GM12878 (cell line): ENCODE data around the gene B4GALNT2. TPM values are rescaled to one million over a fixed set of nuclear protein-coding genes. Genes with fewer than 3 reads are reported as not detected.

Source experiments
- ATAC-seq: fragments of 200-7000 bp; cut with Tn5 transposase; 3 replicates; pipeline ENCODE4 v1.9.1; 2020; ENCODE audit warnings: mild to moderate bottlenecking, moderate library complexity
- BruUV-seq: library from RNA; stranded (reverse); fragments of 400-500 nt; replicated peaks from 2 replicates; lab custom pipeline; 2021; lab: Mats Ljungman, UMichigan
- CTCF ChIA-PET: fragments of 300-600 bp; sonication (Branson Sonifier 250); formaldehyde crosslinking; extraction: SDS; loops from one replicate; lab custom pipeline; 2021; ENCODE audit warnings: inconsistent platforms; lab: Yijun Ruan, JAX
- POLR2A ChIA-PET: fragments of 350-600 bp; formaldehyde crosslinking; extraction: SDS; loops from one replicate; lab custom pipeline; 2021; ENCODE audit warnings: inconsistent platforms; lab: Charles Lee
- RAD21 ChIA-PET: fragments of 300-600 bp; sonication (Branson Sonifier 250); formaldehyde crosslinking; loops from one replicate; lab custom pipeline; 2023; ENCODE audit warnings: antibody characterized with exemption; ENCODE audit not compliant: unreplicated experiment; lab: Charles Lee
- SMC1A ChIA-PET: fragments of 300-600 bp; sonication (Branson Sonifier 250); formaldehyde crosslinking; loops from one replicate; lab custom pipeline; 2023; ENCODE audit not compliant: unreplicated experiment, uncharacterized antibody; lab: Charles Lee
- DNase-seq: peaks from one replicate; pipeline ENCODE4 v3.0.0-alpha.2; 2011; ENCODE audit warnings: low read depth, low spot score
- FAIRE-seq: peaks from 3 replicates; lab custom pipeline; 2011; peaks lifted over from hg19 to GRCh38; lab: Jason Lieb, UNC
- H2AFZ ChIP-seq: 2 replicates; pipeline ENCODE4 v1.6.0; 2011; ENCODE audit warnings: low read depth, low read length, control low read depth; ENCODE audit not compliant: control insufficient read depth
- H3K27ac ChIP-seq: 2 replicates; pipeline ENCODE4 v1.5.1; 2011; ENCODE audit warnings: control low read depth; ENCODE audit not compliant: control insufficient read depth, insufficient read depth
- H3K27me3 ChIP-seq, 2 experiments: replicated peaks in 1 of 2; 2 replicates each; pipeline versions ENCODE4 v1.6.0 to v1.6.1; 2011; ENCODE audit warnings: low read length in 1 of 2; ENCODE audit not compliant: control insufficient read depth in 2 of 2, insufficient read depth in 2 of 2
- H3K36me3 ChIP-seq, 2 experiments: 2 replicates each; pipeline ENCODE4 v1.5.1; 2011; ENCODE audit warnings: low read length in 1 of 2; ENCODE audit not compliant: control insufficient read depth in 2 of 2, insufficient read depth in 2 of 2
- H3K4me1 ChIP-seq: 2 replicates; pipeline ENCODE4 v1.6.1; 2011; ENCODE audit warnings: mild to moderate bottlenecking, low read length, moderate library complexity, mixed read lengths; ENCODE audit not compliant: control insufficient read depth, insufficient read depth
- H3K4me2 ChIP-seq: 2 replicates; pipeline ENCODE4 v1.6.0; 2011; ENCODE audit warnings: control low read depth; ENCODE audit not compliant: control insufficient read depth, insufficient read depth
- H3K4me3 ChIP-seq: fragments of 200-600 bp; sonication (generic); 2 replicates; pipeline ENCODE4 v1.5.1; 2016
- H3K79me2 ChIP-seq: 2 replicates; pipeline ENCODE4 v1.6.0; 2011; ENCODE audit warnings: low read length; ENCODE audit not compliant: control insufficient read depth, insufficient read depth
- H3K9ac ChIP-seq: 2 replicates; pipeline ENCODE4 v1.8.0; 2011; ENCODE audit warnings: low read length, control low read depth, mixed read lengths; ENCODE audit not compliant: control insufficient read depth, insufficient read depth
- H3K9me3 ChIP-seq: replicated peaks from 3 replicates; pipeline ENCODE4 v1.5.1; 2011; ENCODE audit warnings: mild to moderate bottlenecking, low read length; ENCODE audit not compliant: control insufficient read depth, insufficient read depth
- H4K20me1 ChIP-seq: 2 replicates; pipeline ENCODE4 v1.6.0; 2011; ENCODE audit not compliant: control insufficient read depth, insufficient read depth
- CREB1 ChIP-seq: IDR thresholded peaks from 2 replicates; pipeline ENCODE4 v1.6.1; 2012; ENCODE audit warnings: low read depth, mild to moderate bottlenecking, inconsistent platforms
- E2F4 ChIP-seq: IDR thresholded peaks from 2 replicates; pipeline ENCODE4 v1.6.1; 2012; ENCODE audit warnings: low read depth, low read length, improper control_type of control experiment
- EGR1 ChIP-seq, 2 experiments: IDR thresholded peaks; 1 replicate in 1 of 2; 2 replicates in 1 of 2; pipeline ENCODE4 v1.6.1; 2011 to 2012; ENCODE audit warnings: low read depth in 2 of 2, low read length in 2 of 2, borderline replicate concordance in 1 of 2, mild to moderate bottlenecking in 1 of 2, moderate library complexity in 1 of 2
- ETV6 ChIP-seq, 2 experiments: fragments of 450-650 bp in 1 of 2; IDR thresholded peaks in 1 of 2; conservative IDR thresholded peaks in 1 of 2; 2 replicates each; pipeline ENCODE4 v1.6.1; 2014; ENCODE audit warnings: antibody characterized with exemption in 1 of 2, borderline replicate concordance in 1 of 2, low read depth in 1 of 2, mild to moderate bottlenecking in 1 of 2, moderate library complexity in 1 of 2
- GATAD2B ChIP-seq: fragments of 450-650 bp; conservative IDR thresholded peaks from 2 replicates; pipeline ENCODE4 v1.6.1; 2017; ENCODE audit warnings: low read depth, mild to moderate bottlenecking, moderate library complexity
- HSF1 ChIP-seq: fragments of 150-350 bp; IDR thresholded peaks from 2 replicates; pipeline ENCODE4 v1.6.1; 2014; ENCODE audit warnings: mild to moderate bottlenecking, low read depth, low read length
- MAX ChIP-seq: IDR thresholded peaks from 2 replicates; pipeline ENCODE4 v1.6.1; 2012; ENCODE audit warnings: low read depth, low read length, improper control_type of control experiment
- MYB ChIP-seq: fragments of 150-350 bp; IDR thresholded peaks from 2 replicates; pipeline ENCODE4 v1.6.1; 2014; ENCODE audit warnings: mild to moderate bottlenecking, low read depth, low read length, borderline replicate concordance
- NR2C1 ChIP-seq: fragments of 450-650 bp; IDR thresholded peaks from 2 replicates; pipeline ENCODE4 v1.6.1; 2017; ENCODE audit warnings: antibody characterized with exemption, mild to moderate bottlenecking, moderate library complexity
- NRF1 ChIP-seq: conservative IDR thresholded peaks from 2 replicates; pipeline ENCODE4 v1.6.1; 2011; ENCODE audit warnings: mild to moderate bottlenecking, low read depth, low read length, improper control_type of control experiment
- PAX5 ChIP-seq: IDR thresholded peaks from 2 replicates; pipeline ENCODE4 v1.6.1; 2011; ENCODE audit warnings: low read depth, low read length, borderline replicate concordance
- POLR2AphosphoS2 ChIP-seq: IDR thresholded peaks from 2 replicates; pipeline ENCODE4 v1.6.1; 2011; ENCODE audit warnings: low read depth, mild to moderate bottlenecking, low read length, improper control_type of control experiment, moderate library complexity
- RELA ChIP-seq: fragments of 450-650 bp; IDR thresholded peaks from 2 replicates; pipeline ENCODE4 v1.8.0; 2014; ENCODE audit warnings: borderline replicate concordance; ENCODE audit not compliant: partially characterized antibody
- SIX5 ChIP-seq: IDR thresholded peaks from 2 replicates; pipeline ENCODE4 v1.6.1; 2011; ENCODE audit warnings: mild to moderate bottlenecking, low read depth, low read length, moderate library complexity; ENCODE audit not compliant: severe bottlenecking
- SREBF2 ChIP-seq: IDR thresholded peaks from 2 replicates; pipeline ENCODE4 v1.6.1; 2012; ENCODE audit warnings: mild to moderate bottlenecking, low read length
- TAF1 ChIP-seq: IDR thresholded peaks from 2 replicates; pipeline ENCODE4 v1.6.1; 2011; ENCODE audit warnings: mild to moderate bottlenecking, low read depth, low read length, borderline replicate concordance
- YBX1 ChIP-seq: fragments of 450-650 bp; IDR thresholded peaks from 2 replicates; pipeline ENCODE4 v1.6.1; 2016; ENCODE audit warnings: antibody characterized with exemption
- ZBED1 ChIP-seq: IDR thresholded peaks from 2 replicates; pipeline ENCODE4 v1.6.1; 2016; ENCODE audit warnings: borderline replicate concordance
- ZNF207 ChIP-seq: fragments of 450-650 bp; IDR thresholded peaks from 2 replicates; pipeline ENCODE4 v1.6.1; 2014; ENCODE audit warnings: antibody characterized with exemption, mild to moderate bottlenecking, borderline replicate concordance
- ZZZ3 ChIP-seq: IDR thresholded peaks from 2 replicates; pipeline ENCODE4 v1.6.1; 2011; ENCODE audit warnings: low read depth; ENCODE audit not compliant: control insufficient read depth, insufficient read length
- WGBS: methylation state at CpG from one replicate; pipeline ENCODE4 v1.1.6; 2016; ENCODE audit warnings: low lambda C conversion rate; ENCODE audit not compliant: insufficient replicate concordance, insufficient coverage; ENCODE audit errors: missing lambda C conversion rate; 5-methylcytosine and 5-hydroxymethylcytosine counted together
- in situ Hi-C: fragments of 300-500 bp; cut with MboI; formaldehyde crosslinking; loops from 9 replicates; pipeline ENCODE4 v1.14.3; 2018; ENCODE audit warnings: mixed read lengths
- intact Hi-C: fragments of 100-400 bp; cut with micrococcal nuclease; formaldehyde crosslinking; loops from one replicate; pipeline ENCODE4 v1.14.2; 2022; ENCODE audit not compliant: unreplicated experiment
- polyA plus RNA-seq, 11 experiments: library from polyadenylated mRNA; depleted of rRNA in 4 of 11; unstranded in 6 of 11; stranded (reverse) in 5 of 11; fragments of >200 nt; fragmentation: Nextera tagmentation in 4 of 11; fragmentation: Illumina TruSeq in 1 of 11; extraction: Ambion mirVana in 4 of 11; extraction: Trizol in 1 of 11; gene quantifications; 1 replicate in 1 of 11; 2 replicates in 10 of 11; pipeline versions ENCODE4 v1.2.1 to v1.2.3, GENCODE V29; 2011 to 2016; ENCODE audit warnings: inconsistent platforms in 2 of 11, missing spikeins in 2 of 11, low read depth in 1 of 11
- total RNA-seq, 4 experiments: library from RNA; depleted of rRNA in 3 of 4; stranded (reverse); fragments of >200 nt in 3 of 4; fragmentation: Illumina TruSeq in 1 of 4; extraction: Trizol in 1 of 4; gene quantifications; 2 replicates each; pipeline versions ENCODE4 v1.2.1 to v1.2.3, GENCODE V29; 2013 to 2021

The B4GALNT2 gene
- total and polyA plus RNA-seq, 10 of the 15 experiments (the other 5 are each of a cell fraction or from before 2014, with no cell fraction given) = not detected

- H3K27ac ChIP-seq = peak overlapping the region; percentile 98
- peaks cover 28% of the 10 kb centered on the region for H3K4me1 ChIP-seq
- peak overlapping the region; percentile 97 for H3K9ac ChIP-seq
- no peaks in the 10 kb centered on the region for H3K27me3 ChIP-seq
- WGBS = under 1% methylated on average over 53 of the region's 53 CpGs
- FAIRE-seq = no peak
- H3K4me2 ChIP-seq = peak overlapping the region; percentile 91
- ChIA-PET SMC1A (interaction anchor here (1.1 to 12.1 kb wide), 8 partner anchors 11 to 299 kb away, joined by 4 to 354 read pairs (median 10); partner anchors contain the start of genes ABI3 and GNGT2), RAD21 (interaction anchor here (0.5 to 12.9 kb wide), 8 partner anchors 11 to 555 kb away, joined by 3 to 355 read pairs (median 4); partner anchors contain the start of genes ABI3 and GNGT2), CTCF (interaction anchor here (0.6 to 7.7 kb wide), 8 partner anchors 11 to 902 kb away, joined by 3 to 127 read pairs (median 8); partner anchors contain the start of gene PHOSPHO1), POLR2A (interaction anchor here (0.5 to 16.8 kb wide), 6 partner anchors 9 to 153 kb away, joined by 3 to 537 read pairs (median 4); partner anchors contain the start of genes ABI3, GNGT2 and PHOSPHO1)
- H4K20me1 ChIP-seq = no peaks in the 10 kb centered on the region
- intact Hi-C loops (loop anchor here (1.0 to 10.0 kb wide), 2 partner anchors 26 to 297 kb away; partner anchors contain the start of gene ATP5MC1), in situ Hi-C loops (no loop called here)
- no TSS peak for BruUV-seq
- DNase-seq = peak; percentile 77
- H3K4me3 ChIP-seq = peak overlapping the region; percentile 85
- H3K9me3 ChIP-seq = no peaks in the 10 kb centered on the region
- H2AFZ ChIP-seq = peak overlapping the region; percentile 92
- ATAC-seq = peak; percentile 63
- no peaks in the 10 kb centered on the region for H3K36me3 ChIP-seq
- no peaks in the 10 kb centered on the region for H3K79me2 ChIP-seq
- TF ChIP-seq SIX5 = no peak
- peak; percentile 57 for TF ChIP-seq CREB1
- peak; percentile 67 for TF ChIP-seq ZBED1
- no peak for TF ChIP-seq HSF1
- TF ChIP-seq SREBF2 = peak; percentile 98
- TF ChIP-seq NRF1 = no peak
- 0 out of 3 replicates have a peak, but pooled peaks of 1 of the 2 experiments have one; percentile 7 for TF ChIP-seq EGR1 (IDR thresholded peaks at IDR 0.05; ENCODE audit: borderline replicate concordance in 1 of 2, low read depth in 2 of 2, low read length in 2 of 2)
- TF ChIP-seq POLR2AphosphoS2 = peak; percentile 48; the same call in 1 of the 2 replicates
- peak; percentile 74 for TF ChIP-seq MYB
- peak; percentile 71 for TF ChIP-seq TAF1
- peak; percentile 84 for TF ChIP-seq E2F4
- peak; percentile 93; the same call in 1 of the 2 replicates for TF ChIP-seq ZNF207
- peak in 1 of 2 experiments; percentile 55; a peak in 1 of 4 replicates for TF ChIP-seq ETV6 (conservative IDR thresholded peaks at IDR 0.05 in 1 of 2, IDR thresholded peaks at IDR 0.05 in 1 of 2; ENCODE audit: borderline replicate concordance in 1 of 2, low read depth in 1 of 2)
- TF ChIP-seq RELA = peak; percentile 65
- TF ChIP-seq PAX5 = 0 out of 2 replicates have a peak, but pooled peaks have one; percentile 7
- no peak for TF ChIP-seq ZZZ3
- no peak for TF ChIP-seq NR2C1
- no peak for TF ChIP-seq YBX1
- peak; percentile 85; the same call in 1 of the 2 replicates for TF ChIP-seq GATAD2B
- TF ChIP-seq MAX = peak; percentile 90
Observed at GRCh38 chr17:49191917-49192741, 59.6 kb downstream of the B4GALNT2 start.
